Transverse colon (tissue), 4 donors: ENCODE measurements around the gene STAMBPL1. TPM values are rescaled to one million over a fixed set of nuclear protein-coding genes. Genes with fewer than 3 reads are reported as not detected.

ENCODE experiments used
- DNase-seq: peaks from one replicate; pipeline ENCODE4 v3.0.0-alpha.2; 2019
- H3K27ac ChIP-seq, 4 donors: fragments of 200-600 bp; sonication (generic); 2 replicates each; pipeline ENCODE4 v1.5.1; 2016 to 2018; ENCODE audit warnings: inconsistent platforms in 4 of 4
- H3K27me3 ChIP-seq: fragments of 200-600 bp; sonication (generic); 2 replicates; pipeline ENCODE4 v1.5.1; 2017; ENCODE audit warnings: inconsistent platforms
- H3K36me3 ChIP-seq, 4 donors: fragments of 200-600 bp; sonication (generic); 2 replicates each; pipeline ENCODE4 v1.5.1; 2017 to 2019; ENCODE audit warnings: inconsistent platforms in 4 of 4
- H3K4me1 ChIP-seq, 4 donors: fragments of 200-600 bp; sonication (generic); 2 replicates each; pipeline ENCODE4 v1.5.1; 2017 to 2020; ENCODE audit warnings: inconsistent platforms in 4 of 4
- H3K4me3 ChIP-seq, 4 donors: fragments of 200-600 bp; sonication (generic); 1 replicate in 1 of 4; 2 replicates in 3 of 4; pipeline versions ENCODE4 v1.5.1 to v1.6.1; 2017 to 2019; ENCODE audit warnings: inconsistent platforms in 4 of 4
- H3K9me3 ChIP-seq, 2 donors: fragments of 200-600 bp; sonication (generic); 2 replicates each; pipeline ENCODE4 v1.5.1; 2017 to 2019; ENCODE audit warnings: inconsistent platforms in 2 of 2
- EP300 ChIP-seq: sonication (generic); formaldehyde crosslinking; IDR thresholded peaks from one replicate; pipeline ENCODE4 v1.6.1; 2017; ENCODE audit warnings: antibody characterized with exemption, low read depth
- POLR2A ChIP-seq: fragments of 450-650 bp; IDR thresholded peaks from one replicate; pipeline ENCODE4 v1.6.1; 2016; ENCODE audit warnings: antibody characterized with exemption, mild to moderate bottlenecking, moderate library complexity
- POLR2AphosphoS5 ChIP-seq, 3 donors: sonication (generic); formaldehyde crosslinking; IDR thresholded peaks; one replicate each; pipeline ENCODE4 v1.6.1; 2016; ENCODE audit warnings: antibody characterized with exemption in 3 of 3
- WGBS, 2 donors: methylation state at CpG; one replicate each; pipeline ENCODE4 v1.1.5; 2018; ENCODE audit warnings: low coverage in 1 of 2; 5-methylcytosine and 5-hydroxymethylcytosine counted together
- in situ Hi-C, 4 donors: fragments of 200-750 bp; cut with MboI; loops; one replicate each; pipeline versions ENCODE4 v1.15.0 to v1.15.1; 2017; ENCODE audit warnings: low sequenced_read_pairs in 3 of 4, low pct_ligation_motif_present in 1 of 4, low pct_unique_long_range_greater_than_20kb in 1 of 4
- intact Hi-C: fragments of 100-400 bp; cut with DNase I; formaldehyde crosslinking; loops from one replicate; pipeline ENCODE4 v1.15.1; 2023; ENCODE audit warnings: low total_unique reads
- total RNA-seq, 4 donors: library from RNA; depleted of rRNA; stranded (reverse); fragments of >200 nt; gene quantifications; one replicate each; pipeline ENCODE4 v1.1.0, GENCODE V29; 2016
- TF ChIP-seq, protein P1 (sequence below), 5 experiments: fragments of 200-600 bp in 3 of 5; fragments of 450-650 bp in 2 of 5; sonication (generic) in 3 of 5; IDR thresholded peaks; 1 replicate in 2 of 5; 2 replicates in 3 of 5; pipeline ENCODE4 v1.5.1; 2016 to 2017; ENCODE audit warnings: antibody characterized with exemption in 5 of 5, inconsistent platforms in 3 of 5, mild to moderate bottlenecking in 2 of 5, moderate library complexity in 1 of 5

The STAMBPL1 gene
- total RNA-seq, 4 donors from 2014 or later = 74.8 to 176 (median 134) TPM

DNA sequence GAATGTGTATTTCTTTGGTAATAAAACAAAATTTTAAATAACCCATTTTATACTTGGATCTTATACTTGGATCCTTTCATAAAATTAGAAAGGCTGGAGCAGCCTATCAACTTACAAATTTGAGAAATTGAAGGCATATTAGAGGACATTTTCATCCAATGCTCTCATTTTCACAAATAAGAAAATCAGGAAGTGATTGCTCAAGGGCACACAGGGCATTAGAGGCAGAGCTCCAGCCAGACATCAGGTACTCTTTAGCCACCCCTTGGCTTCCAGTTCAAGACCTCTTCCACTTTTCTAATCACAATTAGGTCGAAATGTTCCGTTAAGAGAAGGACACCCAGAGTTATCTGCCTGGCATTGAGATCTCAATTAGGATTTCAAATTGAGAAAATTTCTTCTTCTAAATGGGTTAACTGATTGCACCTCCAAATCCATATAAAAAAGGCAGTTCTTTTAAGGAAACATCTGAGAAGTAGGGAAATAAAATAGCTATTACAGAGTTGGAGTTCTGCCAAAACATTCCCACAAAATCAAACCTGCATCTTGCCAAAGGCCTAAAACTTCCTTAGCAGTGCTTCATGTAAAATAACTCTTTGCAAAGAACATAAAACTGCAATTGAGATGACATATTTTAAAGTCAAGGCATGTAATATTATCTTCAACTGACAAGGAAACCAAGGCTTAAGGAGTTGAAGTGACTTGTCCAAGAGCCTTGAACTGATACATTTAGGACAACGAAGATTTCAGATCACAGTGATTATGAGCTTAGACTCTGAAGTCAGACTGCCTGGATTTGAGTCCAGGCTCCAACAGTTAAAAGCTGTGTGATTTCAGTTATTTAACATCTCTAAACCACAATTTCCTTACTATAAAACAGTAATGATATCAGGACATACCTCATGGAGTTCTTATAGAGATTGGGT lies 70.1 kb downstream of the STAMBPL1 start:
- H3K9me3 ChIP-seq = no peaks in the 10 kb centered on the region
- peak overlapping the region in 3 of 4 donors; percentile 22 to 35 (median 29) for H3K4me3 ChIP-seq
- intact Hi-C loops (no loop called here), in situ Hi-C loops (loop anchor here in 1 of 4 donors (10.0 kb wide), 1 partner anchor 275 kb away; no protein-coding TSS in a partner anchor)
- H3K27ac ChIP-seq = peak overlapping the region; percentile 77 to 88 (median 84)
- H3K27me3 ChIP-seq = no peaks in the 10 kb centered on the region
- 69% methylated on average over 2 to 3 of the region's 3 CpGs for WGBS, 2 donors
- H3K36me3 ChIP-seq = peaks cover 0 to 4% (median 0%) of the 10 kb centered on the region in 4 donors
- DNase-seq = no peak
- TF ChIP-seq POLR2A (no peak), EP300 (no peak), POLR2AphosphoS5 (IDR thresholded peaks at IDR 0.05) (no peak)
- TF ChIP-seq, protein P1, sequence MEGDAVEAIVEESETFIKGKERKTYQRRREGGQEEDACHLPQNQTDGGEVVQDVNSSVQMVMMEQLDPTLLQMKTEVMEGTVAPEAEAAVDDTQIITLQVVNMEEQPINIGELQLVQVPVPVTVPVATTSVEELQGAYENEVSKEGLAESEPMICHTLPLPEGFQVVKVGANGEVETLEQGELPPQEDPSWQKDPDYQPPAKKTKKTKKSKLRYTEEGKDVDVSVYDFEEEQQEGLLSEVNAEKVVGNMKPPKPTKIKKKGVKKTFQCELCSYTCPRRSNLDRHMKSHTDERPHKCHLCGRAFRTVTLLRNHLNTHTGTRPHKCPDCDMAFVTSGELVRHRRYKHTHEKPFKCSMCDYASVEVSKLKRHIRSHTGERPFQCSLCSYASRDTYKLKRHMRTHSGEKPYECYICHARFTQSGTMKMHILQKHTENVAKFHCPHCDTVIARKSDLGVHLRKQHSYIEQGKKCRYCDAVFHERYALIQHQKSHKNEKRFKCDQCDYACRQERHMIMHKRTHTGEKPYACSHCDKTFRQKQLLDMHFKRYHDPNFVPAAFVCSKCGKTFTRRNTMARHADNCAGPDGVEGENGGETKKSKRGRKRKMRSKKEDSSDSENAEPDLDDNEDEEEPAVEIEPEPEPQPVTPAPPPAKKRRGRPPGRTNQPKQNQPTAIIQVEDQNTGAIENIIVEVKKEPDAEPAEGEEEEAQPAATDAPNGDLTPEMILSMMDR (IDR thresholded peaks at IDR 0.05) = no peak
- peaks cover 0 to 40% (median 0%) of the 10 kb centered on the region in 4 donors for H3K4me1 ChIP-seq

DNA sequence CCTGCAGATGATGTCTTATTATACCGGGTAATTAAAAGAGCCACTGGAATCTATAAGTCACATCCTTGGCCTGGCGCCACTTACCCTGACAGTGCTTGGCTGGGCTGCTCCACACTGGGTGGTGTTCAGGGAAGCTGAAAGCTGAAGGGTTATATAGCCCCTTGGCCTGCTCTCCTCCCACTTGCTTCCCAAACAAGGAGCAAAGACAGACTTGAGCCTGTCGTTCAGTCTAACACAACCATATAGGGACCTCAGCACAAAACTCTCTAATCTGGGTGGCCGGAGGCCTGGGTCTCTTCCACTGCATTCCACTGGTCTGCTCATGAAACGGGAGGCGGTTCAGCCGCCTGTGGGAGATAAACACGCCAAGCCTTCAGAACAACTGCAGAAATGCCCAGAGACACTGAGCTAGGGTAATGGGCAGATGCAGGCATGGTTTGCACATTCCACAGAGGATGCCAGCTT lies 72.6 kb downstream of the STAMBPL1 start, which contains the start of gene ACTA2:
Gene ACTA2 (minus strand): TSS at position 127 of the 465 bp plus-strand sequence. CDS start 3,843 bp downstream, outside the sequence.
- Histone ChIP-seq H3K27me3 (no peaks in the 10 kb centered on the region), H3K36me3 (no peaks in the 10 kb centered on the region), H3K4me3 (peak within 1 kb of the TSS; percentile 10 to 38 (median 31)), H3K4me1 (peaks cover 0 to 23% (median 0%) of the 10 kb centered on the region in 4 donors), H3K9me3 (no peaks in the 10 kb centered on the region), H3K27ac (peak within 1 kb of the TSS; percentile 77 to 88 (median 84))
- in situ Hi-C loops (no loop called here), intact Hi-C loops (no loop called here)
- peak; percentile 55 for DNase-seq
- WGBS, 2 donors = 72 to 89% methylated on average over 2 to 8 of the region's 8 CpGs
- TF ChIP-seq POLR2A = peak; percentile 66
- TF ChIP-seq EP300 = no peak
- peak; percentile 95 to 98 (median 96) for TF ChIP-seq POLR2AphosphoS5 (IDR thresholded peaks at IDR 0.05)
- TF ChIP-seq, protein P1 (IDR thresholded peaks at IDR 0.05) = no peak

DNA sequence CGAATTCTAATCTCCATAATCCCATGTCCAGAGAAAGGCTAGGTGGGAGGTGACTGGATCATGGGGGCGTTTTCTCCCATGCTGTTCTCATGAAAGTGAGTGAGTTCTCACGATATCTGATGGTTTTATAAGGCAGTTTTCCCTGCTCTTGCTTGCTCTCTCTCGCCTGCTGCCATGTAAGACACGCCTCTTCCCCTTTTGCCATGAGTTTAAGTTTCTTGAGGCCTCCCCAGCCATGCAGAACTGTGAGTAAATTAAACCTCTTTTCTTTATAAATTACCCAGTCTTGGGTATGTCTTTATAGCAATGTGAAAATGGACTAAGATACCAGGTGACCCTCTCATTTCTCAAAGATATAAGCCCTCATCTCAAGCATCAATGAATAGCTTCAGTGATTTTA lies 73.6 kb downstream of the STAMBPL1 start:
- H3K36me3 ChIP-seq = no peaks in the 10 kb centered on the region
- H3K4me1 ChIP-seq = peaks cover 0 to 19% (median 0%) of the 10 kb centered on the region in 4 donors
- DNase-seq = no peak
- peak overlapping the region in 1 of 4 donors; percentile 6 for H3K4me3 ChIP-seq
- TF ChIP-seq POLR2A (no peak), POLR2AphosphoS5 (IDR thresholded peaks at IDR 0.05) (no peak), EP300 (no peak)
- TF ChIP-seq, protein P1 (IDR thresholded peaks at IDR 0.05) = no peak
- WGBS, 2 donors = 84% methylated on average over 5 of the region's 5 CpGs; no CpG with 5 or more reads in 1 of the 2 donors
- H3K27me3 ChIP-seq = no peaks in the 10 kb centered on the region
- intact Hi-C loops (no loop called here), in situ Hi-C loops (no loop called here)
- peak overlapping the region; percentile 77 to 88 (median 84) for H3K27ac ChIP-seq
- no peaks in the 10 kb centered on the region for H3K9me3 ChIP-seq

DNA sequence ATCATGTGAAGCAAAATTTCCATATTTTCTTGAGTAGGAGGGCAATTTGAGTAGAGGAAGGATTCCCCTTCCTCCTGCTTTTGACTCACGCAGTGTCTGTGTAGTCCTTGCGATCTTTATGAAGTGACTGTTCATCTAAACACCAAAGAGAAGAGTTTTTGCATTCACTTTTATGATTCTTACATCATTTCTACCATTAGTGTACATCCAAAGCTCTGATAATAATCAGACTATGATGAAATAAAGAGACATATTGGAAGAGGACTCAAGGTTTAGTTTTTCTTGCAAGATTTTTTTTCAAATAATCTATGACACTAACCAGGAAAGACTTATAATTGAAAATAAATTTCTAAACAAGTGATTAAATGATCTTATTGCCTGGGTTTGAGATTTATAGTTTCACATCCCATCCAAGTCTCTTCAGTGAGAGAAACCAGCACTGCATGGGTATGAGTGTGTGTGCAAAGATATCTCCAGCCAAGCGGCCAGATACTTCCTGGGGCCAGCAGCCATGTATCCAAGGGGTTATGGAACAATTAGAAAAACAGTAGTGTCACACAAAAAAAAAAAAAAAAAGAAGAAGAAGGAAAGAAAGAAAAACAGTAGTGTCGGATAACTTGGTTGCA lies 74.5 kb downstream of the STAMBPL1 start:
- Histone ChIP-seq H3K4me3 (no peak overlapping the region), H3K36me3 (no peaks in the 10 kb centered on the region), H3K27ac (peak overlapping the region in 3 of 4 donors; percentile 77 to 88 (median 88)), H3K4me1 (peaks cover 0 to 19% (median 0%) of the 10 kb centered on the region in 4 donors), H3K9me3 (no peaks in the 10 kb centered on the region), H3K27me3 (no peaks in the 10 kb centered on the region)
- DNase-seq = no peak
- intact Hi-C loops = no loop called here
- in situ Hi-C loops = no loop called here
- TF ChIP-seq POLR2AphosphoS5 (IDR thresholded peaks at IDR 0.05) (no peak), POLR2A (no peak), EP300 (no peak)
- TF ChIP-seq, protein P1 (IDR thresholded peaks at IDR 0.05) = no peak
- WGBS, 2 donors = 75 to 79% methylated on average over 3 to 4 of the region's 4 CpGs
